Progenitor cell of endocrine pancreas (in vitro differentiated cells): ENCODE measurements around the gene MAGI1. TPM values are rescaled to one million over a fixed set of nuclear protein-coding genes. Genes with fewer than 3 reads are reported as not detected.
"Not testable (repeated sequence)": the region's sequence is repeated elsewhere in the genome, so short reads cannot be mapped to it uniquely, and the experiment has no call there.

Experiments
- DNase-seq: peaks from one replicate; pipeline ENCODE4 v3.0.0; 2021; ENCODE audit warnings: low spot score; ENCODE audit not compliant: unreplicated experiment
- H3K27ac Mint-ChIP-seq: 2 replicates; pipeline ENCODE4 v1.8.0; 2021; ENCODE audit warnings: mild to moderate bottlenecking, moderate library complexity, mixed read lengths
- H3K27me3 Mint-ChIP-seq: 2 replicates; pipeline ENCODE4 v1.8.0; 2021; ENCODE audit warnings: mixed read lengths
- H3K36me3 Mint-ChIP-seq: 2 replicates; pipeline ENCODE4 v1.8.0; 2022; ENCODE audit warnings: mixed read lengths; ENCODE audit not compliant: insufficient read depth
- H3K4me1 Mint-ChIP-seq: 2 replicates; pipeline ENCODE4 v1.8.0; 2021; ENCODE audit warnings: low read depth, mixed read lengths
- H3K4me3 Mint-ChIP-seq: 2 replicates; pipeline ENCODE4 v1.8.0; 2021; ENCODE audit warnings: low read depth, mild to moderate bottlenecking, moderate library complexity, mixed read lengths
- H3K9me3 Mint-ChIP-seq: 2 replicates; pipeline ENCODE4 v1.8.0; 2021; ENCODE audit warnings: low read depth, mixed read lengths
- total RNA-seq: library from RNA; stranded (reverse); gene quantifications from 2 replicates; pipeline ENCODE4 v1.2.1, GENCODE V29; 2021
- TF ChIP-seq, protein P1 (sequence below): fragments of 200-600 bp; sonication (generic); IDR thresholded peaks from one replicate; pipeline ENCODE4 v1.5.0; 2021; ENCODE audit warnings: antibody characterized with exemption, mild to moderate bottlenecking; ENCODE audit not compliant: unreplicated experiment

Gene MAGI1
- total RNA-seq, 1 donor from 2014 or later: 142 TPM

DNA sequence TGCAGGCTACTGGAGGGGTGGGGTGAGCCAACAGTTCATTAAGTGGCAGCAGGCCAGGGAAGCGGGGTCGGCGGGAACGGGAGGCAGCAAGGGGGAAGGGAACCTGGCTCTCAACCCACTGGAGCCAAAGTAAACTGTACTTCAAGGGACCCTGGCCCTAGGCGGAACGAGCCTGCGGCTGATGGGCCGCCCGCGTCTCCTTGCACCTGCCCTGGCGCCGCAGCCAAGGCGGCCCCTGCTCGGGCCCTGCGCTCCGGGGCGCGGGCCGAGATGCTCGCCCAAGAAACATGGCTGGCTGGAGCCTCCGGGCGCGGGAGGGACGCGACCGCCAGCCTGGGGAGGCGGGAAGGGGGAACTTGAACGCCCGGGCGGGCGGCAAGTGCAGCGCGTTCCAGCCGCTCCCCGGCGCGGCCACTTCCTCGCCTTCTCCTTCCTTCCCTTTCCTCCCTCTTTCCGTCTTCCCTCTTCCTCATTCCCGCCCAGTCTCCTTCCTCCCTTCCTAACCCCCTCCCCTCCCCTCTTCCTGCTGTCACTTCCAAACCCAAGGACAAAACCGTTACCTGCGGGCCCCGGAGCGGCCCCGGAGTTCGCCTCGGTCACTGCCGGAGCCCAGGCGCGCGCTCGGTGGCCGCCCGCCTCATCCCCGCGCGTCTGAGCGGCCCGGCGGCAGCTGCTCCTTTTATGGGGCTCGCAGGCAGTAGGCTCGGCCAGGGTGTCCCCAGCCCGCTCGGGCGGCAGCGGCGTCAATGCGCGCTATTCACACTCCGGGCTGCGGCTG lies 489.7 kb downstream of the MAGI1 start:
- Mint-ChIP-seq H3K27ac (no peak overlapping the region), H3K4me3 (peak overlapping the region; percentile 65), H3K4me1 (peaks cover 10% of the 10 kb centered on the region), H3K9me3 (no peaks in the 10 kb centered on the region), H3K27me3 (peaks cover 16% of the 10 kb centered on the region), H3K36me3 (no peaks in the 10 kb centered on the region)
- TF ChIP-seq, protein P1, sequence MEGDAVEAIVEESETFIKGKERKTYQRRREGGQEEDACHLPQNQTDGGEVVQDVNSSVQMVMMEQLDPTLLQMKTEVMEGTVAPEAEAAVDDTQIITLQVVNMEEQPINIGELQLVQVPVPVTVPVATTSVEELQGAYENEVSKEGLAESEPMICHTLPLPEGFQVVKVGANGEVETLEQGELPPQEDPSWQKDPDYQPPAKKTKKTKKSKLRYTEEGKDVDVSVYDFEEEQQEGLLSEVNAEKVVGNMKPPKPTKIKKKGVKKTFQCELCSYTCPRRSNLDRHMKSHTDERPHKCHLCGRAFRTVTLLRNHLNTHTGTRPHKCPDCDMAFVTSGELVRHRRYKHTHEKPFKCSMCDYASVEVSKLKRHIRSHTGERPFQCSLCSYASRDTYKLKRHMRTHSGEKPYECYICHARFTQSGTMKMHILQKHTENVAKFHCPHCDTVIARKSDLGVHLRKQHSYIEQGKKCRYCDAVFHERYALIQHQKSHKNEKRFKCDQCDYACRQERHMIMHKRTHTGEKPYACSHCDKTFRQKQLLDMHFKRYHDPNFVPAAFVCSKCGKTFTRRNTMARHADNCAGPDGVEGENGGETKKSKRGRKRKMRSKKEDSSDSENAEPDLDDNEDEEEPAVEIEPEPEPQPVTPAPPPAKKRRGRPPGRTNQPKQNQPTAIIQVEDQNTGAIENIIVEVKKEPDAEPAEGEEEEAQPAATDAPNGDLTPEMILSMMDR: no peak
- DNase-seq: peak; percentile 33

- TF ChIP-seq, protein P1: no peak
- peaks cover 10% of the 10 kb centered on the region for H3K27me3 Mint-ChIP-seq
- H3K36me3 Mint-ChIP-seq: peaks cover 7% of the 10 kb centered on the region
- H3K9me3 Mint-ChIP-seq: peaks cover 13% of the 10 kb centered on the region
- H3K27ac Mint-ChIP-seq: no peak overlapping the region
- no peak for DNase-seq
- H3K4me3 Mint-ChIP-seq: no peak overlapping the region
- peaks cover 21% of the 10 kb centered on the region for H3K4me1 Mint-ChIP-seq
Measured at GRCh38 chr3:65545429-65545828, 493.3 kb downstream of the MAGI1 start.

GRCh38 chr3:65543391-65543790 lies 495.3 kb downstream of the MAGI1 start:
- Mint-ChIP-seq H3K9me3 (peaks cover 13% of the 10 kb centered on the region), H3K4me1 (peaks cover 13% of the 10 kb centered on the region)
- not testable (repeated sequence) for H3K27me3 Mint-ChIP-seq, H3K4me3 Mint-ChIP-seq, H3K27ac Mint-ChIP-seq, H3K36me3 Mint-ChIP-seq, DNase-seq

DNA sequence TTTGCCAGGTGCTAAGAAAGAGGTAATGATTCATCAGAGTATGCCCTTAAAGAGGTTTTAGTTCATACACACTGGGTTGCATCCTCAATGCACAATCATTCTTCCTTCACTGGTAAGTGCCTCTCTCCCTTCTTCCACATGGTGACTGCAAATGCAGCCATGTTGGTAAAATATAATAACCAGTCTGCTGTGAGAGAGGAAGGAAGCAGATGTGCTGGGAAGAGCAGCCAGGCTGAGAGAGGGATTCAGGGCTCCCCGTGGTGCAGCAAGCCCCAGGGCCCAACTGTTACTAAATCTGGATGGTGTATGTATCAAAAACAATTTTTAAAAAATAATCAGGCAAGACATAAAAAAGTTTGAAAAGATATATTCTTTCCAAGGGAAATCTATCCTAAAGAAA lies 498.1 kb downstream of the MAGI1 start:
- H3K36me3 Mint-ChIP-seq: peaks cover 7% of the 10 kb centered on the region
- no peaks in the 10 kb centered on the region for H3K27me3 Mint-ChIP-seq
- no peak overlapping the region for H3K4me3 Mint-ChIP-seq
- peaks cover 13% of the 10 kb centered on the region for H3K9me3 Mint-ChIP-seq
- H3K27ac Mint-ChIP-seq: no peak overlapping the region
- H3K4me1 Mint-ChIP-seq: peaks cover 13% of the 10 kb centered on the region
- DNase-seq: no peak
- TF ChIP-seq, protein P1: no peak

- TF ChIP-seq, protein P1: no peak
- Mint-ChIP-seq H3K9me3 (peaks cover 13% of the 10 kb centered on the region), H3K4me1 (peaks cover 13% of the 10 kb centered on the region), H3K4me3 (no peak overlapping the region), H3K27ac (no peak overlapping the region), H3K27me3 (no peaks in the 10 kb centered on the region), H3K36me3 (peaks cover 7% of the 10 kb centered on the region)
- DNase-seq: no peak
Measured at GRCh38 chr3:65539616-65540015, 499.1 kb downstream of the MAGI1 start.

DNA sequence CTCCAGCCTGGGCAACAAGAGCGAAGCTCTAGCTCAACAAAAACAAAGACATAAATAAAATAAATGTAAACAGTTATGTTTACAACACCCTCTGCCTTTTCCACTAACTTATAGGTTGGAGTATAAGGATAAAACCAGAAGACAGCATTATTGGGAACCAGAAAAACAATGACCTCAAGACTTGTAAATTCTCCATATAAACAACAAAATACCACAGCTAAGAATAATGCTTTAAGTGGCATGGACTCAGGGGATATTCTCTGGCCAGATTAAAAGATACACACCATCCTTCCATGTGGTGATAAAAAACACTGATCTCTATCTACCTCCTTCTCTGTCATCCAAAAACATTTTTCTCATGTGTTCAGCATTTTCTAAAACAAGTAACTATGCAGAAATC lies 500.6 kb downstream of the MAGI1 start:
- H3K9me3 Mint-ChIP-seq: peaks cover 9% of the 10 kb centered on the region
- no peak overlapping the region for H3K27ac Mint-ChIP-seq
- TF ChIP-seq, protein P1: no peak
- no peak for DNase-seq
- peaks cover 17% of the 10 kb centered on the region for H3K4me1 Mint-ChIP-seq
- H3K4me3 Mint-ChIP-seq: no peak overlapping the region
- peaks cover 4% of the 10 kb centered on the region for H3K36me3 Mint-ChIP-seq
- H3K27me3 Mint-ChIP-seq: no peaks in the 10 kb centered on the region
